Measurements from ENCODE around the gene TPP1. TPM values are rescaled to one million over a fixed set of nuclear protein-coding genes. Genes with fewer than 3 reads are reported as not detected.

Gene TPP1
- total RNA-seq, 2 donors from 2014 or later, result 66.7 to 75.6 TPM

- Histone ChIP-seq H3K27ac (peak overlapping the region; percentile 99 to 100), H3K4me3 (peak overlapping the region; percentile 84), H3K4me1 (ENCODE audit: control insufficient read depth in 1 of 2, low read depth in 2 of 2) (peaks cover 45 to 52% of the 10 kb centered on the region in 2 donors), H3K9me3 (no peaks in the 10 kb centered on the region), H3K27me3 (replicated peaks; ENCODE audit: insufficient read depth) (no peaks in the 10 kb centered on the region), H3K36me3 (peaks cover 45% of the 10 kb centered on the region)
- TF ChIP-seq, protein P1, sequence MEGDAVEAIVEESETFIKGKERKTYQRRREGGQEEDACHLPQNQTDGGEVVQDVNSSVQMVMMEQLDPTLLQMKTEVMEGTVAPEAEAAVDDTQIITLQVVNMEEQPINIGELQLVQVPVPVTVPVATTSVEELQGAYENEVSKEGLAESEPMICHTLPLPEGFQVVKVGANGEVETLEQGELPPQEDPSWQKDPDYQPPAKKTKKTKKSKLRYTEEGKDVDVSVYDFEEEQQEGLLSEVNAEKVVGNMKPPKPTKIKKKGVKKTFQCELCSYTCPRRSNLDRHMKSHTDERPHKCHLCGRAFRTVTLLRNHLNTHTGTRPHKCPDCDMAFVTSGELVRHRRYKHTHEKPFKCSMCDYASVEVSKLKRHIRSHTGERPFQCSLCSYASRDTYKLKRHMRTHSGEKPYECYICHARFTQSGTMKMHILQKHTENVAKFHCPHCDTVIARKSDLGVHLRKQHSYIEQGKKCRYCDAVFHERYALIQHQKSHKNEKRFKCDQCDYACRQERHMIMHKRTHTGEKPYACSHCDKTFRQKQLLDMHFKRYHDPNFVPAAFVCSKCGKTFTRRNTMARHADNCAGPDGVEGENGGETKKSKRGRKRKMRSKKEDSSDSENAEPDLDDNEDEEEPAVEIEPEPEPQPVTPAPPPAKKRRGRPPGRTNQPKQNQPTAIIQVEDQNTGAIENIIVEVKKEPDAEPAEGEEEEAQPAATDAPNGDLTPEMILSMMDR (IDR thresholded peaks at IDR 0.05), result no peak
- DNase-seq (ENCODE audit: low spot score) (no peak), ATAC-seq (ENCODE audit: insufficient number of reproducible peaks, low FRiP score, low read depth) (no peak)
These were observed 7.3 kb downstream of the TPP1 start for GRCh38 chr11:6611963-6612212.

DNA sequence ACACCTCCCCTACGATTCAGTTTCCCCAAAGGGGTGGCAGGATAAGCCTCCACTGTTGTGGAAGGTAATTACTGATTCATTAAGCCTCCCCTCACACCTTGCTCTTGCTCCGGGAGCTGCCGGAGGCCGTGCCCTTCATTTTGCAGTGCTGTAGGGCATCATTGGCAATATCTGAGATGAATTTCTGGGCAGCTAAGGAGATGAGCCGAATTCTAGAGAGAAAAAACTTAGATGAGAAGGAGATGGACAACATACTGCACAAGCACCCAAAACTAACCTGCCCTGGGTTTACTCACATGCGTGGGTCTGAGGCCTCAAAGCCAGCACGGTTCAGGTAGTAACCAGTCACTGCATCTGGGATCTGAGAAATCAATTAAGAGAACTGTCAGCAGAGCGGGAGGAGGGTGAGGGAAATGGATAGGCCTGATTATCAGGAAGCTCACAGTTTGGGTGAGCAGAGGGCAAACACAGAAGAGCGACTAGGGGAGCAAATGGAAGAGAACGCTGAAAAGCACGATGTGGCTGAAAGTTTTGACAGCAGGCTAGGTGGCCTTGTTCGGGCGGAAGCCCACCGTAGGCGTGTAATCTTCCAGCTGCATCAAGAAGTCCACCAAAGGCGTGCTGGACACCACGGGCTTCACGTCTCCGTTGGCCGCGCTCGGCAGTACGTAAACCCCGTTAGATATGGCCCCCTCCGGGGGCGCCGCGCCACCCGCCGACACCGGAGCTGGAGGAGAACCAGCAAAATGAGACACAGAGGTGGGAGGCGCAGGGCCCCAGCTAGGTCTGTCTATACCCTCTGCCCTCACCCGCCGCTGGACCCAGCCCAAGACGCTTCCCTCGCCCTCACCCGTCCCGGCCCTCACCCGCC, 7.9 kb downstream of the TPP1 start:
- Histone ChIP-seq H3K4me3 (peak overlapping the region; percentile 84), H3K27me3 (replicated peaks; ENCODE audit: insufficient read depth) (no peaks in the 10 kb centered on the region), H3K36me3 (peaks cover 45% of the 10 kb centered on the region), H3K9me3 (no peaks in the 10 kb centered on the region), H3K27ac (peak overlapping the region; percentile 99 to 100), H3K4me1 (ENCODE audit: control insufficient read depth in 1 of 2, low read depth in 2 of 2) (peaks cover 50 to 58% of the 10 kb centered on the region in 2 donors)
- peak; percentile 0 for ATAC-seq (ENCODE audit: insufficient number of reproducible peaks, low FRiP score, low read depth)
- no peak for DNase-seq (ENCODE audit: low spot score)
- TF ChIP-seq, protein P1 (IDR thresholded peaks at IDR 0.05), result no peak

DNA sequence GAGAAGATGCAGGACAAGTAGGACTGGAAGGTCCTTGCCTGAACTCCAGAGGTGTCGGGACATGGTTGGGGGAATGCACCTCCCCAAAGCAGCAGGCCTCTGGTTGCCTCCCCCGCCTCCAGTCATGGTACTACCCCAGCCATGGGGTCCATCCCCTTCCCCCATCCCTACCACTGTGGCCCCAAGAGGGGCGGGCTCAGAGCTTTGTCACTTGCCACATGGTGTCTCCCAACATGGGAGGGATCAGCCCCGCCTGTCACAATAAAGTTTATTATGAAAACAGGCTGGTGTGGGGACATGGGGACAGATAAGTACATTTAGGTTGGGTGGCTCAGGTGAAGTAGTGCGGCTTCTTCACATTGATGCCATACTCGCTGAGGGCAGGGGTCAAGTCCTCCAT, 8.6 kb downstream of the TPP1 start:
- H3K27ac ChIP-seq, result peak overlapping the region; percentile 99 to 100
- no peak for ATAC-seq (ENCODE audit: insufficient number of reproducible peaks, low FRiP score, low read depth)
- DNase-seq (ENCODE audit: low spot score), result no peak
- H3K36me3 ChIP-seq, result peaks cover 39% of the 10 kb centered on the region
- peak overlapping the region; percentile 84 for H3K4me3 ChIP-seq
- TF ChIP-seq, protein P1 (IDR thresholded peaks at IDR 0.05), result no peak
- no peaks in the 10 kb centered on the region for H3K9me3 ChIP-seq
- peaks cover 56 to 65% of the 10 kb centered on the region in 2 donors for H3K4me1 ChIP-seq (ENCODE audit: control insufficient read depth in 1 of 2, low read depth in 2 of 2)
- H3K27me3 ChIP-seq (replicated peaks; ENCODE audit: insufficient read depth), result no peaks in the 10 kb centered on the region

DNA sequence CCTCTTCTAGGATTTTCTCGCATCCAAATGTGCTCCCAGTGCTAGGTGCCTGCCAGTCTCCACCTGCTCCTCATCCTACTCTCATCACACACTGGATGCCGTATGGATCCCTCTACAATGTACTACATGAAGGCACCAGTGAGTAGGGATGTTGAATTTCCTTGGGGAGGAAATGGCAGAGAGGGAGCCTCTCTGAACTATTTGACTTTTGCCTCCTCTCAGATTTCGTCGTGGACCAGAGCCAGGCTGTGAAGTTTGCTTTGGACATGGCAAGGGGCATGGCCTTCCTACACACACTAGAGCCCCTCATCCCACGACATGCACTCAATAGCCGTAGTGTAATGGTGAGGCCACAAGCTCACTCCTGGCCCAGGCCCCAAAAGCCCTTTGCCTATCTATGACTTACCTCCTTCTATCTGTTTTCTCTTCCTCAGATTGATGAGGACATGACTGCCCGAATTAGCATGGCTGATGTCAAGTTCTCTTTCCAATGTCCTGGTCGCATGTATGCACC, 9.7 kb downstream of the TPP1 start:
- Histone ChIP-seq H3K4me1 (ENCODE audit: control insufficient read depth in 1 of 2, low read depth in 2 of 2) (peaks cover 57 to 72% of the 10 kb centered on the region in 2 donors), H3K9me3 (no peaks in the 10 kb centered on the region), H3K4me3 (no peak overlapping the region), H3K27me3 (replicated peaks; ENCODE audit: insufficient read depth) (no peaks in the 10 kb centered on the region), H3K27ac (peak overlapping the region; percentile 99 to 100), H3K36me3 (peaks cover 35% of the 10 kb centered on the region)
- DNase-seq (ENCODE audit: low spot score), result no peak
- TF ChIP-seq, protein P1 (IDR thresholded peaks at IDR 0.05), result no peak
- ATAC-seq (ENCODE audit: insufficient number of reproducible peaks, low FRiP score, low read depth), result no peak

- H3K27me3 ChIP-seq (replicated peaks; ENCODE audit: insufficient read depth), result no peaks in the 10 kb centered on the region
- DNase-seq (ENCODE audit: low spot score) (no peak), ATAC-seq (ENCODE audit: insufficient number of reproducible peaks, low FRiP score, low read depth) (no peak)
- peaks cover 57 to 72% of the 10 kb centered on the region in 2 donors for H3K4me1 ChIP-seq (ENCODE audit: control insufficient read depth in 1 of 2, low read depth in 2 of 2)
- no peak overlapping the region for H3K4me3 ChIP-seq
- peak overlapping the region; percentile 99 to 100 for H3K27ac ChIP-seq
- peaks cover 35% of the 10 kb centered on the region for H3K36me3 ChIP-seq
- no peaks in the 10 kb centered on the region for H3K9me3 ChIP-seq
- TF ChIP-seq, protein P1 (IDR thresholded peaks at IDR 0.05), result no peak
These were observed 10.3 kb downstream of the TPP1 start for GRCh38 chr11:6608726-6609501.
